Bladder microvascular endothelial cell (primary cell): ENCODE data around the gene CDK3. TPM values are rescaled to one million over a fixed set of nuclear protein-coding genes. Genes with fewer than 3 reads are reported as not detected.

Source experiments
- total RNA-seq: library from RNA; depleted of rRNA; stranded (reverse); fragments of >200 nt; gene quantifications from 2 replicates; pipeline ENCODE4 v1.2.3, GENCODE V29; 2014

Gene CDK3
- total RNA-seq, result 0.81 and 2.7 TPM in 2 replicates

GRCh38 chr17:76000755-76001521 is at the start of gene CDK3:
Gene CDK3, plus strand, starts transcription at chr17:76000855. Its CDS starts 571 bp downstream, at chr17:76001426.

GRCh38 chr17:75978938-75979704 is 21.5 kb upstream of the CDK3 start, which contains the start of the genes ACOX1 and TEN1:
Gene ACOX1, minus strand, starts transcription at chr17:75979166. Its CDS starts 93 bp downstream, at chr17:75979073.
Gene TEN1, plus strand, starts transcription at chr17:75979240. Its CDS starts 6,953 bp downstream, at chr17:75986193.

GRCh38 chr17:76027159-76027839 is 26.6 kb downstream of the CDK3 start, which contains the start of gene EVPL:
Gene EVPL, minus strand, starts transcription at chr17:76027306. Its CDS starts 108 bp downstream, at chr17:76027198.

Other genes with a start within 250 kb of the CDK3 start
- 57.1 and 85.5 TPM in 2 replicates for gene GALK1, start 235.7 kb upstream of the CDK3 start, total RNA-seq
- gene UNK, start 216.0 kb upstream of the CDK3 start, total RNA-seq, result 6.8 and 22.8 TPM in 2 replicates
- gene UNC13D, start 156.5 kb upstream of the CDK3 start, total RNA-seq, result 0.97 and 4.7 TPM in 2 replicates
- gene WBP2, start 145.5 kb upstream of the CDK3 start, total RNA-seq, result 13.8 and 44.6 TPM in 2 replicates
- 65.4 and 91.7 TPM in 2 replicates for gene TRIM47, start 122.3 kb upstream of the CDK3 start, total RNA-seq
- gene TRIM65, start 103.9 kb upstream of the CDK3 start, total RNA-seq, result 20.1 and 23.0 TPM in 2 replicates
- gene MRPL38, start 96.0 kb upstream of the CDK3 start, total RNA-seq, result 27.4 and 33.4 TPM in 2 replicates
- 4.7 and 9.1 TPM in 2 replicates for gene FBF1, start 59.8 kb upstream of the CDK3 start, total RNA-seq
- 46.3 and 82.1 TPM in 2 replicates for gene ACOX1, start 21.7 kb upstream of the CDK3 start, total RNA-seq
- gene TEN1, start 21.6 kb upstream of the CDK3 start, total RNA-seq, result 15.2 and 16.0 TPM in 2 replicates
- gene EVPL, start 26.5 kb downstream of the CDK3 start, total RNA-seq, result under 0.01 TPM in 1 of 2 replicates, not detected in the other
- 25.1 and 54.9 TPM in 2 replicates for gene SRP68, start 71.7 kb downstream of the CDK3 start, total RNA-seq
- gene GALR2, start 73.9 kb downstream of the CDK3 start, total RNA-seq, result 0.16 TPM in 1 of 2 replicates, not detected in the other
- gene ZACN, start 78.3 kb downstream of the CDK3 start, total RNA-seq, result not detected in 2 replicates
- 51.8 and 129 TPM in 2 replicates for gene EXOC7, start 102.9 kb downstream of the CDK3 start, total RNA-seq
- under 0.01 TPM in 1 of 2 replicates, not detected in the other for gene FOXJ1, start 140.4 kb downstream of the CDK3 start, total RNA-seq
- 0.32 and 0.63 TPM in 2 replicates for gene RNF157, start 239.6 kb downstream of the CDK3 start, total RNA-seq